Activated CD8-positive, alpha-beta T cell treated with anti-CD3 and anti-CD28 coated beads for 36 hours (primary cell): ENCODE data around the gene NINL. TPM values are rescaled to one million over a fixed set of nuclear protein-coding genes. Genes with fewer than 3 reads are reported as not detected.
A peak's percentile ranks its signal among the peaks of the same experiment; 100 is the strongest.

Experiments used
- ATAC-seq: fragments of 200-7000 bp; cut with Tn5 transposase; one replicate; pipeline ENCODE4 v1.10.0; 2021; ENCODE audit warnings: mild to moderate bottlenecking, moderate library complexity
- CTCF ChIA-PET: fragments of 350-600 bp; sonication (Branson Sonifier 250); formaldehyde crosslinking; loops from one replicate; lab custom pipeline; 2021; ENCODE audit warnings: antibody characterized with exemption; lab: Charles Lee
- POLR2A ChIA-PET: fragments of 350-600 bp; sonication (Branson Sonifier 250); formaldehyde crosslinking; loops from one replicate; lab custom pipeline; 2021; ENCODE audit warnings: antibody characterized with exemption; lab: Charles Lee
- DNase-seq: peaks from one replicate; pipeline ENCODE4 v3.0.0-alpha.2; 2020
- H3K27ac Mint-ChIP-seq: one replicate; pipeline ENCODE4 v1.8.0; 2021; ENCODE audit warnings: mild to moderate bottlenecking, mixed read lengths
- H3K27me3 Mint-ChIP-seq: one replicate; pipeline ENCODE4 v1.8.0; 2021; ENCODE audit warnings: mixed read lengths
- H3K36me3 Mint-ChIP-seq: one replicate; pipeline ENCODE4 v1.8.0; 2021; ENCODE audit warnings: low read depth, mixed read lengths
- H3K4me1 Mint-ChIP-seq: one replicate; pipeline ENCODE4 v1.8.0; 2021; ENCODE audit warnings: low read depth, mixed read lengths
- H3K4me3 Mint-ChIP-seq: one replicate; pipeline ENCODE4 v1.8.0; 2021; ENCODE audit warnings: mild to moderate bottlenecking, moderate library complexity, mixed read lengths
- H3K9me3 Mint-ChIP-seq: one replicate; pipeline ENCODE4 v1.8.0; 2021; ENCODE audit warnings: mixed read lengths
- CTCF ChIP-seq: fragments of 200-600 bp; IDR thresholded peaks from one replicate; pipeline ENCODE4 v1.8.0; 2022; ENCODE audit warnings: antibody characterized with exemption, mild to moderate bottlenecking
- intact Hi-C: fragments of 100-400 bp; cut with micrococcal nuclease; formaldehyde crosslinking; loops from one replicate; pipeline ENCODE4 v1.10.0; 2022
- total RNA-seq, 2 experiments: library from RNA; stranded (reverse); gene quantifications; one replicate each; pipeline ENCODE4 v1.2.3, GENCODE V29; 2021

The NINL gene
- total RNA-seq, 2 experiments from 2014 or later: 2.3 to 4.1 TPM

- Mint-ChIP-seq H3K4me1 (peaks cover 5% of the 10 kb centered on the region), H3K27me3 (no peaks in the 10 kb centered on the region), H3K27ac (no peak overlapping the region), H3K36me3 (no peaks in the 10 kb centered on the region), H3K9me3 (no peaks in the 10 kb centered on the region), H3K4me3 (no peak overlapping the region)
- peak; percentile 74 for ATAC-seq
- peak; percentile 51 for TF ChIP-seq CTCF
- ChIA-PET POLR2A (no interaction called here), CTCF (interaction anchor here (0.9 to 1.5 kb wide), 6 partner anchors 9 to 153 kb away, joined by 3 to 6 read pairs (median 5); no protein-coding TSS in a partner anchor)
- intact Hi-C loops: no loop called here
- DNase-seq: peak; percentile 65
These were observed 115.3 kb downstream of the NINL start for GRCh38 chr20:25470045-25470444.

- no peak for ATAC-seq
- Mint-ChIP-seq H3K4me3 (no peak overlapping the region), H3K27me3 (no peaks in the 10 kb centered on the region), H3K4me1 (peaks cover 5% of the 10 kb centered on the region), H3K27ac (no peak overlapping the region), H3K9me3 (no peaks in the 10 kb centered on the region), H3K36me3 (no peaks in the 10 kb centered on the region)
- POLR2A ChIA-PET: no interaction called here
- TF ChIP-seq CTCF: no peak
- intact Hi-C loops: loop anchor here (10.0 kb wide), 1 partner anchor 55 kb away; no protein-coding TSS in a partner anchor
- no peak for DNase-seq
- CTCF ChIA-PET: interaction anchor here (0.9 to 1.5 kb wide), 3 partner anchors 10 to 94 kb away, joined by 3 to 5 read pairs (median 5); no protein-coding TSS in a partner anchor
These were observed 115.8 kb downstream of the NINL start for GRCh38 chr20:25469558-25469957.

GRCh38 chr20:25468126-25469075, 116.9 kb downstream of the NINL start:
- no peak for TF ChIP-seq CTCF
- intact Hi-C loops: loop anchor here (10.0 kb wide), 1 partner anchor 56 kb away; no protein-coding TSS in a partner anchor
- ChIA-PET POLR2A (no interaction called here), CTCF (no interaction called here)
- Mint-ChIP-seq H3K4me3 (no peak overlapping the region), H3K27me3 (no peaks in the 10 kb centered on the region), H3K4me1 (peaks cover 5% of the 10 kb centered on the region), H3K36me3 (no peaks in the 10 kb centered on the region), H3K27ac (no peak overlapping the region), H3K9me3 (no peaks in the 10 kb centered on the region)
- ATAC-seq (no peak), DNase-seq (no peak)

- POLR2A ChIA-PET: no interaction called here
- no peak for TF ChIP-seq CTCF
These were observed 117.9 kb downstream of the NINL start for GRCh38 chr20:25467441-25467840.

GRCh38 chr20:25466846-25467245, 118.5 kb downstream of the NINL start:
- H3K36me3 Mint-ChIP-seq: no peaks in the 10 kb centered on the region
- intact Hi-C loops: loop anchor here (10.0 kb wide), 1 partner anchor 58 kb away; no protein-coding TSS in a partner anchor
- DNase-seq (no peak), ATAC-seq (no peak)
- H3K4me1 Mint-ChIP-seq: peaks cover 5% of the 10 kb centered on the region
- no peak overlapping the region for H3K27ac Mint-ChIP-seq
- CTCF ChIA-PET: no interaction called here
- no peaks in the 10 kb centered on the region for H3K27me3 Mint-ChIP-seq
- no peak overlapping the region for H3K4me3 Mint-ChIP-seq
- TF ChIP-seq CTCF: no peak
- H3K9me3 Mint-ChIP-seq: no peaks in the 10 kb centered on the region
- POLR2A ChIA-PET: no interaction called here

More at GRCh38 chr20:25467441-25467840, 117.9 kb downstream of the NINL start:
- CTCF ChIA-PET: no interaction called here
- H3K4me1 Mint-ChIP-seq: peaks cover 5% of the 10 kb centered on the region
- H3K27ac Mint-ChIP-seq: no peak overlapping the region
- no peaks in the 10 kb centered on the region for H3K36me3 Mint-ChIP-seq
- no peak for DNase-seq
- H3K27me3 Mint-ChIP-seq: no peaks in the 10 kb centered on the region
- no peak overlapping the region for H3K4me3 Mint-ChIP-seq
- no peaks in the 10 kb centered on the region for H3K9me3 Mint-ChIP-seq
- intact Hi-C loops: loop anchor here (10.0 kb wide), 1 partner anchor 57 kb away; no protein-coding TSS in a partner anchor
- ATAC-seq: no peak
